GM18520 (cell line): ENCODE results near the gene MUC20.
A peak's percentile ranks its signal among the peaks of the same experiment; 100 is the strongest.
"Not testable (repeated sequence)": the region's sequence is repeated elsewhere in the genome, so short reads cannot be mapped to it uniquely, and the experiment has no call there.

ENCODE experiments used
- ATAC-seq: cut with Tn5 transposase; IDR thresholded peaks from one replicate; pipeline ENCODE4 v1.9.1; 2021; ENCODE audit not compliant: unreplicated experiment

Gene MUC20, protein sequence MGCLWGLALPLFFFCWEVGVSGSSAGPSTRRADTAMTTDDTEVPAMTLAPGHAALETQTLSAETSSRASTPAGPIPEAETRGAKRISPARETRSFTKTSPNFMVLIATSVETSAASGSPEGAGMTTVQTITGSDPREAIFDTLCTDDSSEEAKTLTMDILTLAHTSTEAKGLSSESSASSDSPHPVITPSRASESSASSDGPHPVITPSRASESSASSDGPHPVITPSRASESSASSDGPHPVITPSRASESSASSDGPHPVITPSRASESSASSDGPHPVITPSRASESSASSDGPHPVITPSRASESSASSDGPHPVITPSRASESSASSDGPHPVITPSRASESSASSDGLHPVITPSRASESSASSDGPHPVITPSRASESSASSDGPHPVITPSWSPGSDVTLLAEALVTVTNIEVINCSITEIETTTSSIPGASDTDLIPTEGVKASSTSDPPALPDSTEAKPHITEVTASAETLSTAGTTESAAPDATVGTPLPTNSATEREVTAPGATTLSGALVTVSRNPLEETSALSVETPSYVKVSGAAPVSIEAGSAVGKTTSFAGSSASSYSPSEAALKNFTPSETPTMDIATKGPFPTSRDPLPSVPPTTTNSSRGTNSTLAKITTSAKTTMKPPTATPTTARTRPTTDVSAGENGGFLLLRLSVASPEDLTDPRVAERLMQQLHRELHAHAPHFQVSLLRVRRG

DNA sequence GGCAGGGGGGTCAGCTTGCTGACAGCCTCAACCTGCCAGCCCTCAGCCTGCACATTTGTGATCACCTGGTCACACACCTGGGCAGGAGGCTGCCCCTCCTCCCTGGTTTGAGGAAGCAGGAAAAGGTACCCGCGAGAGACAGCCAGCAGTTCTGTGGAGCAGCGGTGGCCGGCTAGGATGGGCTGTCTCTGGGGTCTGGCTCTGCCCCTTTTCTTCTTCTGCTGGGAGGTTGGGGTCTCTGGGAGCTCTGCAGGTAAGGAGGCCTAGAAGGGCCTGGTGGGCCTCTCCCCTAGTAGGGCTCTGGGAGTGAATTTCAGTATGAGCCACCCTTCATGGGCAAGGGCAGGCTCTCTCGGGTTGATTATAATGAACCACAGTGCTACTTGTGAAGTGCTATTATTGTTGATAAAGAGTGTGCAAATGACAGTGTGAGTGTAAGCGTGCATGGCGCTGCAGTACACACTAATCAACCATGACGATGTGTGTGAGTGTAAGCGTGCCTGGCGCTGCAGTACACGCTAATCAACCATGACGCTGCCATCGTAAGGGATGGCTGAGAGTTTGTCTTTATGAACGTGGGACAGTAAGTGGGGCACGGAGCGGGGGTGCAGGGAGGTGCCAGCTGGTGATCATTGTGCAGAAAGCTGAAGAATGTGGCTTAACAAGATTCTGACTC lies at the start of gene MUC20:
Gene MUC20, plus strand, starts transcription at position 148 of the 676 bp plus-strand sequence. Its CDS starts 30 bp downstream, at position 178.
- ATAC-seq = not testable (repeated sequence)

GRCh38 chr3:195671283-195671682 lies 49.5 kb upstream of the MUC20 start:
- ATAC-seq = not testable (repeated sequence)

- ATAC-seq = not testable (repeated sequence)
These were observed 47.1 kb upstream of the MUC20 start for GRCh38 chr3:195673711-195674110.

DNA sequence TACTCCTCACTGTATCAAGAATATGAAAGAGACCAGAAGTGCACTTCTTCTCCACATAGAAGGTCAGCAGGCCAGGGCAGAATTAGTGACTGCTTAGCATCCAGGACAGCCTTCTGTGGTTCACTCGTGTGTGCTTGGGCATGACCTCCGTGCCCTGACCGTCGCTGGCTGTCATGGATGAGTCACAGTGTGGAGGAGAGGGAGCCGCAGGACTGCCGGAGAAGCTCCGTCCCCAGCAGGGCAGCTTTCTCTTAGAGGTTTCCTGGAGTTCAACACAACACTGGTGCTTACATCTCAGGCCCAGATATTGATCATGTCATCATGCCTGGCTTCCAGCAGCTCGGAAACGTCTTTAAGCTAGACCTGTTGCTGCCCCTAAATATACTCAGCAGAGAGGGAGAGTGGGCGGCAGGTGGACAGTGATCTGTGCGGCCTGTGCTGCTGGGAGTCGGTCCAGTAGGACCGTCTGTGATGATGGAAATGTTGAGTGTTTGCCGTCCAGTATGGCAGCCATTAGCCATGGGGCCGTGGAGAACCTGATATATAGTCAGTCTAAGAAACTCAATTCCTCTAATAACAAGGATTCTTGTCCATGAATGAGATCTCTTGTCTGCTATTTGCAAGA lies 42.3 kb upstream of the MUC20 start:
- ATAC-seq = not testable (repeated sequence)

- ATAC-seq = not testable (repeated sequence)
These were observed 40.1 kb upstream of the MUC20 start for GRCh38 chr3:195680690-195681089.

DNA sequence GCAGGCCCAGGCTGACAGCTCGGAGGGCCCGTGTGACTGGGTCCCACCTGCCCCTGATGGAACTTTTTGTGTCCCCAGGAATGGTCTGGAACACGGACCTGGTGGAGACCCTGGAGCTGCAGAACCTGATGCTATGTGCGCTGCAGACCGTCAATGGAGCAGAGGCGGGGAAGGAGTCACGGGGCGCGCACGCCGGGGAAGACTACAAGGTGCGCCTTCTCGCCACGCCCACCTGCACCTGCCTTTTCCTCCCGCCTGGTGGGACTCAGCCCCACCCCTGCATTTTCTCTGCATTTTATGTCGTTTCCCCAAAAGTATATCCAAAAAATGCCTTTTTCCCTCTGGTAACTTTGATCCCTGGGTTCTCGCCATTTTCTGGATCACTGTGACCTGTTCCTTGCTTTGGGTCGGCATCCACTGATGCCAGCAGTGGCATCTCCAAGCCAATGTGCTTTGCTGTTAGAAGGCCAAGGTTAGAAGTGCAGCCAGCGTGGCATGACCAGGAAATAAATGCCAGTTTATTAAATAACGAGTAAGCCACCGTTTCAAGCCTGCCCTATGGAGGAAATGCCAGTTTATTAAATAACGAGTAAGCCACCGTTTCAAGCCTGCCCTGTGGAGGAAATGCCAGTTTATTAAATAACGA lies 39.2 kb upstream of the MUC20 start:
- not testable (repeated sequence) for ATAC-seq

GRCh38 chr3:195682104-195682742 lies 38.6 kb upstream of the MUC20 start:
- ATAC-seq = not testable (repeated sequence)

DNA sequence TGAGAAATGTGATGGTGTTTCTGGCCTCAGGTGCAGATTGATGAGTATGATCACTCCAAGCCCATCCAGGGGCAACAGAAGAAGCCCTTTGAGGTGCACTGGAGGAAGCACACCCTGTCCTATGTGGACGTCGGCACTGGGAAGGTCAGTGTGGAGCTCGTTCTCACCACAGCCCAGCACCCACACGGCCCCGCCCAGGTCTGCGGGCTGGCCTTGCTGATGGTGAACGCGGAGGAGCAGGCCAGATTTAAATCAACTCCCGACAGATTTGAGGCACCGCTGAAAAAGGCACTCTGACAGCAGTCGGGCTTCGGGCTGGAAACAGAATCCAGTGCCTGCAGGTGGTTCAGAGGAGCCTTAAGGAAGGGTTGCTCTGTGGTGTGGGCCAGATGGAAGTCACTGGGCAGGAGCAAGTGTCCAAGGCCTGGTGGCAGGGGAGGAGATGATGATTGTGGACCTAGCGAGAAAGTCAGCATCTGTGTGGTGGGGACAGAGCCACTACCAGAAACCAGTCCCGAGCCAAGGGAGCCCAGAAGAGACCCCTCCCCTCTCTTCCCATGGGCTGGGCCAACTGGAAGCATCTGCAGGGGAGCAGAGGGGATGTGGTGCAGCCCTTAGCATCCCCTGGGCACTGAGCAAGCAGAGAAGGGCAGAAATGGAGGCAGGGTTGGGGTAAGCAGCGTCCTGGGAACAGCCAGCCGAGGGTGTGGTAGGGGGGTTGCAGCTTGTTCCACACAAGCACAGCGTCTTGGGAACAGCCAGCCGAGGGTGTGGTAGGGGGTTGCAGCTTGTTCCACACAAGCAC lies 36.9 kb upstream of the MUC20 start:
- not testable (repeated sequence) for ATAC-seq

DNA sequence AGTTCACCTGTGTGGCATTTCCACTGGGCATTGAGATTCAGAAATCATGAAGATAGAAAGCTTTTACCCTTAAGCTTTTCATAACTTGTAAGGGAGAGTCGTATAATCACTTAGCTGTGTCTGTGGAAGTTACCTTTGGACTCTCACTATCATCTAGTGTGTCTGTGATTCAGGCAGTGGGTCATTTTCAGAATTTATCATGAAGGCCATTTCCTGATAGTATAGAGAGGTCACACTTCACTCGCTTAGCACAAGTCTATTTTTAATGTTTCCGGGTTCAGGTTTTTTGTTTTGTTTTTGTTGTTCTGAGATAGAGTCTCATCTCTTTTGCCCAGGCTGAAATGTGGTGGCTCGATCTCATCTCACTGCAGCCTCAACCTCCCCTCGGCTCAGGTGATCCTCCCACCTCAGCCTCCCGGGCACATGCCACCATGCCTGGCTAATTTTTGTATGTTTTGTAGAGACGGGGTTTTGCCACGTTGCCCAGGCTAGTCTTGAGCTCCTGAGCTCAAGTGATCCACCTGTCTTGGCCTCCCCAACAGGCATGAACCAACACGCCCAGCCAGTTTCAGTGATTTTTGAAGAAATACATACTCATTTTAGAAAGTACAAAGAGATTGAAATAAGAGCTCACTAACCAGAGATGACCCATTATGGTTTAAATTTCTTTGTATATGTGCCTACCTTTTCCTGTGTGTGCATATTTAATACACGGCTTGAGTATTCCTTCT lies 36.1 kb upstream of the MUC20 start:
- ATAC-seq = peak; percentile 54

- ATAC-seq = not testable (repeated sequence)
These were observed 34.1 kb upstream of the MUC20 start for GRCh38 chr3:195686537-195687208.

DNA sequence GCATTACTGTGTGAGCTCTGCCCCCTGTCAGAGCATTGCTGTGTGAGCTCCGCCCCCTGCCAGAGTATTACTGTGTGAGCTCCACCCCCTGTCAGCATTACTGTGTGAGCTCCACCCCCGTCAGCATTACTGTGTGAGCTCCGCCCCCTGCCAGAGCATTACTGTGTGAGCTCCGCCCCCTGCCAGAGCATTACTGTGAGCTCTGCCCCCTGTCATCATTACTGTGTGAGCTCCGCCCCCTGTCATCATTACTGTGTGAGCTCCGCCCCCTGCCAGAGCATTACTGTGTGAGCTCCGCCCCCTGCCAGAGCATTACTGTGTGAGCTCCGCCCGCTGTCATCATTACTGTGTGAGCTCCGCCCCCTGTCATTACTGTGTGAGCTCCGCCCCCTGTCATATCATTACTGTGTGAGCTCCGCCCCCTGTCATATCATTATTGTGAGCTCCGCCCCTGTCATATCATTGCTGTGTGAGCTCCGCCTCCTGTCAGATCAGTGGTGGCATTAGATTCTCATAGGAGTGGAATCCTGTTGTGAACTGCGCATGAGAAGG lies 33.5 kb upstream of the MUC20 start:
- ATAC-seq = not testable (repeated sequence)

- ATAC-seq = not testable (repeated sequence)
These were observed 32.2 kb upstream of the MUC20 start for GRCh38 chr3:195688471-195689183.

DNA sequence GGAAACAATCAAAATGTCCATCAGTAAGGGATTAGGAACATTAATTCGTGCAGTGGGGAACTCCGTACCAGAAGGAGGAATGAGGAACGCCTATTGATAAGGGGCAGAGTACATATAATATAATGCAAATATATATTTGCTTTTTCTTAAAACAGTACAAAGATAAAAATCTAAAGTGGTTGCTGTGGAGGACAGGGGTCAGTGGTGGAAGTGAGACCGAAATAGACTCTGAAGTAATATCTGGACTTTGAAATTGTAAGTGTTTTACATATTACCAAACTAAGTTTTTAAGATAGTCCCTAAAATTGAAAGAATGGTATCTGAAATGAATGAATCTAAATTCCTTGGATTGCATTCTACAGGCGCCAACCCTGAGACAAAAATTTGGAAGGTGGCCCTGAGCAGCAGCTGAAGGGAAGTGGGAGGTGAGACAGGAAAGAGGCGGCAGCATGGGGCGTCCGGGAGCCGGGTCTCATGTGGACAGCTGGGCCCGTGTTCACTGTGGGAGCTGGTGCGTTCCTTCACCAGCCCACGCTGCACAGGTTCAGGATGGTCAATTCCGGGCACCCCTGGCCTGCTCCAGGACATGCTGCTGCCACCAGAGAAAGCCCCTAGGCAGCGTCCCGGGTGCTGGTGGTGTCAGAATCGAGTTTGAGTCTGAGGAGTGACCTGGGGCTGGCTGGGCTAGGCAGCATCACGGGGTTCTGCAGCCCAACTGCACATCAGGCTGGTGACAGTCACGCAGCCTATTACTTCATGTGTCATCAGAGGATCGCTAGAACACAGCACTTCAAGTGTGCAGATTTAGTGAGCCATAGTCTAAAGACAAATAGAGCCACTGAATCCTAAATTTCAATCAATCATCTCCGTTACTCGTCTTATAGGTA lies 31.4 kb upstream of the MUC20 start:
- not testable (repeated sequence) for ATAC-seq

GRCh38 chr3:195690951-195691350 lies 29.8 kb upstream of the MUC20 start:
- ATAC-seq = no peak

DNA sequence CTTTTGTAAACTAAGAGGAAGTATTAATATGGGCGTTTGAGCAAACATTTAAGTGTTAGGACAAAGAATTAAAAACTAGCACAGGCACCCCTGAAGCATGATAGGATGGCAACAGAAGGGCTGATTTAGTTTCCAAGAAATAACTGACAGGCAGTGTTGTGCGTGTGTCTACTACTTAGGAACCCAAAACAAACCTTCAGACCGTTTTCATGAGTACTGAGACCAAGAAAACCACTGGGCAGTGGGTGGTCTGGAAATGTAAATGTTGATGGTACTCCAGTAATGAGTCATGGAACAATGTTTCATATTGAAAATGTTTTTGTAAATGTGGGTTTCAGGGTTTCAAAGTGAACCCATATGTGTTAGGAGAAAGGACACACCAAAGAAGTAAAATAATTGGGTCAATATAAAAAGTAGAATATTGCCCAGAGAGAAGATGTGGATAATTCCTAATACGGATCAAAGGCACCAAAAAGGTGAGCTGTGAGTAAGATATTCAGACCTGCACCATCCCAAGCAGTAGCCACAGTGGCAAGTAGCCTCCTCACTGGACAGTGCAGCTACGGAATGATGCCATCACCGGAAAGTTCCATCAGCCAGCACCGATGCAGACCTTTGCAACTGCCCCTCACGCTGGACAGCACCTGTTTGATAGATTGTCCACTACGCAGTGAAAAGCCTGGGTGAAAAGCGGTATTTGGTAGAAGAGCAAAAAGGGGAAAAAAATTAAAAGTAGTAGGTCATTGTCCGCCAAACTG lies 29.0 kb upstream of the MUC20 start:
- not testable (repeated sequence) for ATAC-seq
